ENCODE measurements around the gene CYP46A1. TPM values are rescaled to one million over a fixed set of nuclear protein-coding genes. Genes with fewer than 3 reads are reported as not detected.
"Not testable (repeated sequence)": the region's sequence is repeated elsewhere in the genome, so short reads cannot be mapped to it uniquely, and the experiment has no call there.

The CYP46A1 gene
- total RNA-seq, 2 donors from 2014 or later: 0.09 to 0.10 TPM

- no peak overlapping the region for H3K27ac Mint-ChIP-seq
- DNase-seq (peak in 1 of 2 donors; percentile 21), ATAC-seq (replicated peaks in 1 of 2) (peak; percentile 49 to 64)
These were observed 74.2 kb downstream of the CYP46A1 start for GRCh38 chr14:99758121-99758821.

GRCh38 chr14:99758872-99759545, 74.9 kb downstream of the CYP46A1 start:
- H3K4me1 Mint-ChIP-seq (ENCODE audit: low read depth): peaks cover 6% of the 10 kb centered on the region
- H3K36me3 Mint-ChIP-seq (ENCODE audit: insufficient read depth in 2 of 2): no peaks in the 10 kb centered on the region
- no peaks in the 10 kb centered on the region for H3K9me3 Mint-ChIP-seq
- ATAC-seq (replicated peaks in 1 of 2) (no peak), DNase-seq (no peak)
- H3K27me3 Mint-ChIP-seq (ENCODE audit: low read depth): peaks cover 7% of the 10 kb centered on the region
- H3K4me3 Mint-ChIP-seq: no peak overlapping the region
- H3K27ac Mint-ChIP-seq: no peak overlapping the region

More at GRCh38 chr14:99758121-99758821, 74.2 kb downstream of the CYP46A1 start:
- Mint-ChIP-seq H3K9me3 (no peaks in the 10 kb centered on the region), H3K36me3 (ENCODE audit: insufficient read depth in 2 of 2) (no peaks in the 10 kb centered on the region), H3K4me3 (peak overlapping the region in 1 of 2 donors; percentile 19), H3K27me3 (ENCODE audit: low read depth) (peaks cover 14% of the 10 kb centered on the region), H3K4me1 (ENCODE audit: low read depth) (peaks cover 6% of the 10 kb centered on the region)

GRCh38 chr14:99759546-99759925, 75.4 kb downstream of the CYP46A1 start:
- H3K9me3 Mint-ChIP-seq: no peaks in the 10 kb centered on the region
- peaks cover 4% of the 10 kb centered on the region for H3K27me3 Mint-ChIP-seq (ENCODE audit: low read depth)
- H3K4me3 Mint-ChIP-seq: no peak overlapping the region
- DNase-seq: no peak
- peaks cover 6% of the 10 kb centered on the region for H3K4me1 Mint-ChIP-seq (ENCODE audit: low read depth)
- no peak overlapping the region for H3K27ac Mint-ChIP-seq
- H3K36me3 Mint-ChIP-seq (ENCODE audit: insufficient read depth in 2 of 2): no peaks in the 10 kb centered on the region
- ATAC-seq (replicated peaks in 1 of 2): no peak

GRCh38 chr14:99760817-99761216, 76.7 kb downstream of the CYP46A1 start:
- H3K27me3 Mint-ChIP-seq (ENCODE audit: low read depth): peaks cover 5% of the 10 kb centered on the region
- H3K9me3 Mint-ChIP-seq: no peaks in the 10 kb centered on the region
- no peaks in the 10 kb centered on the region for H3K36me3 Mint-ChIP-seq (ENCODE audit: insufficient read depth in 2 of 2)
- H3K4me3 Mint-ChIP-seq: no peak overlapping the region
- peaks cover 6% of the 10 kb centered on the region for H3K4me1 Mint-ChIP-seq (ENCODE audit: low read depth)
- DNase-seq (no peak), ATAC-seq (replicated peaks in 1 of 2) (no peak)
- no peak overlapping the region for H3K27ac Mint-ChIP-seq

GRCh38 chr14:99762911-99763310, 78.8 kb downstream of the CYP46A1 start:
- not testable (repeated sequence) for H3K4me3 Mint-ChIP-seq; ATAC-seq (replicated peaks in 1 of 2); H3K4me1 Mint-ChIP-seq (ENCODE audit: low read depth); H3K36me3 Mint-ChIP-seq (ENCODE audit: insufficient read depth in 2 of 2); DNase-seq; H3K27me3 Mint-ChIP-seq (ENCODE audit: low read depth); H3K27ac Mint-ChIP-seq; H3K9me3 Mint-ChIP-seq

- peaks cover 5% of the 10 kb centered on the region for H3K27me3 Mint-ChIP-seq (ENCODE audit: low read depth)
- no peaks in the 10 kb centered on the region for H3K36me3 Mint-ChIP-seq (ENCODE audit: insufficient read depth in 2 of 2)
- H3K4me1 Mint-ChIP-seq (ENCODE audit: low read depth): no peaks in the 10 kb centered on the region
- no peak for DNase-seq
- ATAC-seq (replicated peaks in 1 of 2): no peak
- no peak overlapping the region for H3K27ac Mint-ChIP-seq
- H3K4me3 Mint-ChIP-seq: no peak overlapping the region
- H3K9me3 Mint-ChIP-seq: no peaks in the 10 kb centered on the region
These were observed 79.6 kb downstream of the CYP46A1 start for GRCh38 chr14:99763527-99764221.

GRCh38 chr14:99764222-99764706, 80.2 kb downstream of the CYP46A1 start:
- no peak for ATAC-seq (replicated peaks in 1 of 2)
- DNase-seq: no peak
- Mint-ChIP-seq H3K4me1 (ENCODE audit: low read depth) (no peaks in the 10 kb centered on the region), H3K27me3 (ENCODE audit: low read depth) (peaks cover 5% of the 10 kb centered on the region), H3K36me3 (ENCODE audit: insufficient read depth in 2 of 2) (no peaks in the 10 kb centered on the region), H3K27ac (no peak overlapping the region), H3K4me3 (no peak overlapping the region), H3K9me3 (no peaks in the 10 kb centered on the region)

- DNase-seq (no peak), ATAC-seq (replicated peaks in 1 of 2) (no peak)
- Mint-ChIP-seq H3K4me3 (no peak overlapping the region), H3K27me3 (ENCODE audit: low read depth) (peaks cover 14% of the 10 kb centered on the region), H3K36me3 (ENCODE audit: insufficient read depth in 2 of 2) (no peaks in the 10 kb centered on the region), H3K27ac (no peak overlapping the region), H3K9me3 (no peaks in the 10 kb centered on the region), H3K4me1 (ENCODE audit: low read depth) (no peaks in the 10 kb centered on the region)
These were observed 84.3 kb downstream of the CYP46A1 start for GRCh38 chr14:99768381-99768780.

GRCh38 chr14:99769123-99769522, 85.0 kb downstream of the CYP46A1 start:
- peaks cover under 1% of the 10 kb centered on the region for H3K4me1 Mint-ChIP-seq (ENCODE audit: low read depth)
- no peak overlapping the region for H3K4me3 Mint-ChIP-seq
- H3K36me3 Mint-ChIP-seq (ENCODE audit: insufficient read depth in 2 of 2): no peaks in the 10 kb centered on the region
- H3K9me3 Mint-ChIP-seq: no peaks in the 10 kb centered on the region
- ATAC-seq (replicated peaks in 1 of 2) (no peak), DNase-seq (no peak)
- no peak overlapping the region for H3K27ac Mint-ChIP-seq
- peaks cover 14% of the 10 kb centered on the region for H3K27me3 Mint-ChIP-seq (ENCODE audit: low read depth)

GRCh38 chr14:99769799-99770198, 85.7 kb downstream of the CYP46A1 start:
- no peak for ATAC-seq (replicated peaks in 1 of 2)
- Mint-ChIP-seq H3K9me3 (no peaks in the 10 kb centered on the region), H3K27ac (no peak overlapping the region), H3K4me1 (ENCODE audit: low read depth) (peaks cover 7% of the 10 kb centered on the region), H3K27me3 (ENCODE audit: low read depth) (peaks cover 14% of the 10 kb centered on the region), H3K36me3 (ENCODE audit: insufficient read depth in 2 of 2) (no peaks in the 10 kb centered on the region), H3K4me3 (no peak overlapping the region)
- DNase-seq: no peak

GRCh38 chr14:99772371-99773283, 88.5 kb downstream of the CYP46A1 start:
- Mint-ChIP-seq H3K27me3 (ENCODE audit: low read depth) (peaks cover 16% of the 10 kb centered on the region), H3K4me3 (no peak overlapping the region), H3K4me1 (ENCODE audit: low read depth) (peaks cover 7% of the 10 kb centered on the region), H3K36me3 (ENCODE audit: insufficient read depth in 2 of 2) (no peaks in the 10 kb centered on the region), H3K9me3 (no peaks in the 10 kb centered on the region), H3K27ac (no peak overlapping the region)
- no peak for ATAC-seq (replicated peaks in 1 of 2)
- no peak for DNase-seq

- Mint-ChIP-seq H3K27me3 (ENCODE audit: low read depth) (peaks cover 18% of the 10 kb centered on the region), H3K36me3 (ENCODE audit: insufficient read depth in 2 of 2) (no peaks in the 10 kb centered on the region), H3K4me1 (ENCODE audit: low read depth) (peaks cover 7% of the 10 kb centered on the region), H3K9me3 (no peaks in the 10 kb centered on the region), H3K4me3 (no peak overlapping the region), H3K27ac (no peak overlapping the region)
- no peak for DNase-seq
- peak in 1 of 2 donors; percentile 61 for ATAC-seq (replicated peaks in 1 of 2)
These were observed 89.7 kb downstream of the CYP46A1 start for GRCh38 chr14:99773521-99774497.

Measured in activated T-cell treated with anti-CD3 and anti-CD28 coated beads, Interleukin-2, amount 50 U/mL, for 72 hours (primary cell).